Measurements from ENCODE around the gene SYVN1. TPM values are rescaled to one million over a fixed set of nuclear protein-coding genes. Genes with fewer than 3 reads are reported as not detected.
A peak's percentile ranks its signal among the peaks of the same experiment; 100 is the strongest.

Gene SYVN1
- total RNA-seq, 2 donors from 2014 or later = 30.4 to 39.5 TPM

- Histone ChIP-seq H3K36me3 (ENCODE audit: control insufficient read depth, insufficient read depth, low read length) (peaks cover 20% of the 10 kb centered on the region), H3K4me1 (ENCODE audit: control insufficient read depth, insufficient read depth, low read length) (peaks cover 5% of the 10 kb centered on the region), H3K4me3 (ENCODE audit: low read length) (peak overlapping the region; percentile 86), H3K9me3 (ENCODE audit: control insufficient read depth, low read length) (no peaks in the 10 kb centered on the region), H3K27ac (ENCODE audit: low read depth, low read length) (no peak overlapping the region), H3K9ac (ENCODE audit: extremely low read depth, low read length, poor library complexity, severe bottlenecking) (peak overlapping the region; percentile 75), H3K27me3 (ENCODE audit: control insufficient read depth, insufficient read depth, low read length, poor library complexity, severe bottlenecking) (no peaks in the 10 kb centered on the region)
- 74 to 78% methylated on average over 6 to 8 of the region's 8 CpGs for WGBS, 2 experiments (ENCODE audit: insufficient coverage in 1 of 2, insufficient read length in 1 of 2)
- Mint-ChIP-seq H3K9me3 (no peaks in the 10 kb centered on the region), H3K36me3 (ENCODE audit: low read depth) (peaks cover 12% of the 10 kb centered on the region), H3K27ac (peak overlapping the region; percentile 55), H3K4me3 (peak overlapping the region; percentile 88), H3K27me3 (ENCODE audit: insufficient read depth) (no peaks in the 10 kb centered on the region), H3K4me1 (peaks cover 8% of the 10 kb centered on the region)
- DNase-seq = no peak
- TF ChIP-seq CTCF (conservative IDR thresholded peaks at IDR 0.05) = no peak
These were observed 37.4 kb downstream of the SYVN1 start for GRCh38 chr11:65096926-65097325.

DNA sequence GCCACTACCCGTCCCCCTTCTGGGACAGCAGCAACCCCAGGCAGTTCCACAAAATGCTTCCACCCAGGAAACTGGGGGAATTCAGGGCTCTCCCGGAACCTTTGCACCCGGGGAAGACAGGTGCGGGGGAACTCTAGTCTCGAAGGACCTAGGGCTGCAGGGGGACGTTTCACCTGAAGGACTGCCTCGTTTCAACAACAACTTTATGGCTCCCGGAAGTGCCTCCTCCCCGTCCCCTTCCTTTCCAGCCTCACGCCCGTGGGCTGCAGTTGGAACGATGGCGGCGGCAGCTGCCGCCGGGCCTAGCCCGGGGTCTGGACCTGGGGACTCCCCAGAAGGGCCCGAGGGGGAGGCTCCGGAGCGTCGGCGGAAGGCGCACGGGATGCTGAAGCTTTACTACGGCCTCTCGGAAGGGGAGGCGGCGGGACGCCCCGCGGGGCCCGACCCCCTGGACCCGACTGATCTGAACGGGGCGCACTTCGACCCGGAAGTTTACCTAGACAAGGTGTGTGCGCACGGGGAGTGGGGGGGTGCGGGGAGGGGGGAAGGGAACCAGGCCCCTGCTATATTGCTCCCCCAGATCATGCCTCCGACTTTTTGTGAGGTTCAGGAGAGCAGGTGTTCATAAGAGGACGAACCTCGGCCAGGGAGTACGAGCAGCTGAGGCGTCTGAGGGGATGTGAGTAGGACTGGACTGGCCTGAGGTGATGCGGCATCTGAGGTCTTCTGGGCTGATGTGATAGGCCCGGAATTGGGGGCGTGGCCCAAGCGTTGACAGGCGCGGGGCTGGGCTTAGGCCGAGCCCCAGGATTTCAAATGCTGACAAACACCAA lies 38.1 kb downstream of the SYVN1 start, which contains the start of gene VPS51:
TSS of gene VPS51 (plus strand) at position 241 of the 833 bp plus-strand sequence. CDS start at position 278, 37 bp downstream.
- no peaks in the 10 kb centered on the region for H3K9me3 Mint-ChIP-seq
- H3K4me1 ChIP-seq (ENCODE audit: control insufficient read depth, insufficient read depth, low read length) = peaks cover 5% of the 10 kb centered on the region
- peak within 1 kb of the TSS; percentile 86 for H3K4me3 ChIP-seq (ENCODE audit: low read length)
- no peaks in the 10 kb centered on the region for H3K27me3 Mint-ChIP-seq (ENCODE audit: insufficient read depth)
- H3K4me1 Mint-ChIP-seq = peaks cover 8% of the 10 kb centered on the region
- peak within 1 kb of the TSS; percentile 72 for H3K27ac ChIP-seq (ENCODE audit: low read depth, low read length)
- peak within 1 kb of the TSS; percentile 88 for H3K4me3 Mint-ChIP-seq
- no peaks in the 10 kb centered on the region for H3K27me3 ChIP-seq (ENCODE audit: control insufficient read depth, insufficient read depth, low read length, poor library complexity, severe bottlenecking)
- H3K9me3 ChIP-seq (ENCODE audit: control insufficient read depth, low read length) = no peaks in the 10 kb centered on the region
- no peak for TF ChIP-seq CTCF (conservative IDR thresholded peaks at IDR 0.05)
- peaks cover 20% of the 10 kb centered on the region for H3K36me3 ChIP-seq (ENCODE audit: control insufficient read depth, insufficient read depth, low read length)
- H3K9ac ChIP-seq (ENCODE audit: extremely low read depth, low read length, poor library complexity, severe bottlenecking) = peak within 1 kb of the TSS; percentile 75
- peak; percentile 95 for DNase-seq
- WGBS, 2 experiments (ENCODE audit: insufficient coverage in 1 of 2, insufficient read length in 1 of 2) = 1 to 2% methylated on average over 11 to 52 of the region's 52 CpGs
- H3K36me3 Mint-ChIP-seq (ENCODE audit: low read depth) = peaks cover 12% of the 10 kb centered on the region
- H3K27ac Mint-ChIP-seq = peak within 1 kb of the TSS; percentile 98

DNA sequence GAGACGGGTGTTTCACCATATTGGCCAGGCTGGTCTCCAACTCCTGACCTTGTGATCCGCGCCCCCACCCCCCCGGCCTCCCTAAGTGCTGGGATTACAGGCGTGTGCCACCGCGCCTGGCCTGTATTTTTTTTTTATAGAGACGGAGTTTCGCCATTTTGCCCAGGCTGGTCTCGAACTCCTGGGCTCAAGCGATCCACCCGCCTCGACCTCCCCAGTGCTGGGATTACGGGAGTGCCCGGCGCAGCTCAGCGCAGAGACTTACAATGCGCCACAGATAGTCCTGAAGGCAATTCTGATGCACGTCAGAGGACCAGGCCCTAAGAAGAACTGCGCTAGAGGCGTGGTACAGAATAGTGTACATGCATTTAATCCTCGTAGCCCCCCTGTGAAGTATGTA lies 38.9 kb downstream of the SYVN1 start:
- no peaks in the 10 kb centered on the region for H3K9me3 Mint-ChIP-seq
- TF ChIP-seq CTCF (conservative IDR thresholded peaks at IDR 0.05) = no peak
- 90 to 92% methylated on average over 16 to 22 of the region's 22 CpGs for WGBS, 2 experiments (ENCODE audit: insufficient coverage in 1 of 2, insufficient read length in 1 of 2)
- no peak overlapping the region for H3K9ac ChIP-seq (ENCODE audit: extremely low read depth, low read length, poor library complexity, severe bottlenecking)
- H3K36me3 Mint-ChIP-seq (ENCODE audit: low read depth) = peaks cover 13% of the 10 kb centered on the region
- DNase-seq = no peak
- peaks cover 20% of the 10 kb centered on the region for H3K36me3 ChIP-seq (ENCODE audit: control insufficient read depth, insufficient read depth, low read length)
- H3K4me1 ChIP-seq (ENCODE audit: control insufficient read depth, insufficient read depth, low read length) = peaks cover 5% of the 10 kb centered on the region
- H3K27ac ChIP-seq (ENCODE audit: low read depth, low read length) = no peak overlapping the region
- H3K9me3 ChIP-seq (ENCODE audit: control insufficient read depth, low read length) = no peaks in the 10 kb centered on the region
- peak overlapping the region; percentile 98 for H3K27ac Mint-ChIP-seq
- peak overlapping the region; percentile 88 for H3K4me3 Mint-ChIP-seq
- H3K27me3 Mint-ChIP-seq (ENCODE audit: insufficient read depth) = no peaks in the 10 kb centered on the region
- peaks cover 8% of the 10 kb centered on the region for H3K4me1 Mint-ChIP-seq
- peak overlapping the region; percentile 86 for H3K4me3 ChIP-seq (ENCODE audit: low read length)
- H3K27me3 ChIP-seq (ENCODE audit: control insufficient read depth, insufficient read depth, low read length, poor library complexity, severe bottlenecking) = no peaks in the 10 kb centered on the region
